ENCODE data around the gene NUDT4. TPM values are rescaled to one million over a fixed set of nuclear protein-coding genes. Genes with fewer than 3 reads are reported as not detected.
A peak's percentile ranks its signal among the peaks of the same experiment; 100 is the strongest.

NUDT4 gene
- total and polyA plus RNA-seq, 2 of the 13 experiments (the other 11 are each of a cell fraction or from before 2014, with no cell fraction given): 37.3 to 70.1 TPM

GRCh38 chr12:93441617-93442410 is 64.1 kb downstream of the NUDT4 start, which contains the start of gene UBE2N (continued):
- TF ChIP-seq ZNF547 (CRISPR knock-in tag; IDR thresholded peaks at IDR 0.05) (peak; percentile 40; the same call in 1 of the 2 replicates), SMAD9 (CRISPR knock-in tag; IDR thresholded peaks at IDR 0.05) (no peak), ZNF720 (CRISPR knock-in tag; IDR thresholded peaks at IDR 0.05) (no peak), SP140L (CRISPR knock-in tag; IDR thresholded peaks at IDR 0.05; ENCODE audit: borderline replicate concordance) (no peak), SNAPC5 (CRISPR knock-in tag; IDR thresholded peaks at IDR 0.05; ENCODE audit: borderline replicate concordance) (no peak), MXI1 (IDR thresholded peaks at IDR 0.05; ENCODE audit: borderline replicate concordance, low read depth, low read length) (peak; percentile 78), HDAC6 (IDR thresholded peaks at IDR 0.05; ENCODE audit: low read depth, low read length) (no peak), FOXO1 (CRISPR knock-in tag; IDR thresholded peaks at IDR 0.05) (peak; percentile 67), HCFC1 (IDR thresholded peaks at IDR 0.05; ENCODE audit: low read depth, low read length) (peak; percentile 88), DNMT3B (CRISPR knock-in tag; conservative IDR thresholded peaks at IDR 0.05) (no peak), NFKB2 (CRISPR knock-in tag; IDR thresholded peaks at IDR 0.05; ENCODE audit: borderline replicate concordance) (no peak), HES4 (CRISPR knock-in tag; IDR thresholded peaks at IDR 0.05; ENCODE audit: borderline replicate concordance) (no peak; the same call in 1 of the 2 replicates), ZNF550 (CRISPR knock-in tag; IDR thresholded peaks at IDR 0.05; ENCODE audit: borderline replicate concordance) (no peak), ZBTB2 (CRISPR knock-in tag; IDR thresholded peaks at IDR 0.05; ENCODE audit: low read depth) (peak; percentile 44; the same call in 1 of the 2 replicates), PHF20 (CRISPR knock-in tag; IDR thresholded peaks at IDR 0.05) (peak; percentile 63)
- TF ChIP-seq, protein P1, sequence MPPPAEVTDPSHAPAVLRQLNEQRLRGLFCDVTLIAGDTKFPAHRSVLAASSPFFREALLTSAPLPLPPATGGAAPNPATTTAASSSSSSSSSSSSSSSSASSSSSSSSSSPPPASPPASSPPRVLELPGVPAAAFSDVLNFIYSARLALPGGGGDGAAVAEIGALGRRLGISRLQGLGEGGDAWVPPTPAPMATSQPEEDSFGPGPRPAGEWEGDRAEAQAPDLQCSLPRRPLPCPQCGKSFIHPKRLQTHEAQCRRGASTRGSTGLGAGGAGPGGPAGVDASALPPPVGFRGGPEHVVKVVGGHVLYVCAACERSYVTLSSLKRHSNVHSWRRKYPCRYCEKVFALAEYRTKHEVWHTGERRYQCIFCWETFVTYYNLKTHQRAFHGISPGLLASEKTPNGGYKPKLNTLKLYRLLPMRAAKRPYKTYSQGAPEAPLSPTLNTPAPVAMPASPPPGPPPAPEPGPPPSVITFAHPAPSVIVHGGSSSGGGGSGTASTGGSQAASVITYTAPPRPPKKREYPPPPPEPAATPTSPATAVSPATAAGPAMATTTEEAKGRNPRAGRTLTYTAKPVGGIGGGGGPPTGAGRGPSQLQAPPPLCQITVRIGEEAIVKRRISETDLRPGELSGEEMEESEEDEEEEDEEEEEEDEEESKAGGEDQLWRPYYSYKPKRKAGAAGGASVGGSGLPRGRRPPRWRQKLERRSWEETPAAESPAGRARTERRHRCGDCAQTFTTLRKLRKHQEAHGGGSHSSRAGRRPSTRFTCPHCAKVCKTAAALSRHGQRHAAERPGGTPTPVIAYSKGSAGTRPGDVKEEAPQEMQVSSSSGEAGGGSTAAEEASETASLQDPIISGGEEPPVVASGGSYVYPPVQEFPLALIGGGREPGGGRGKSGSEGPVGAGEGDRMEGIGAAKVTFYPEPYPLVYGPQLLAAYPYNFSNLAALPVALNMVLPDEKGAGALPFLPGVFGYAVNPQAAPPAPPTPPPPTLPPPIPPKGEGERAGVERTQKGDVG (CRISPR knock-in tag; IDR thresholded peaks at IDR 0.05; ENCODE audit: borderline replicate concordance): no peak
- TF ChIP-seq, protein P2, sequence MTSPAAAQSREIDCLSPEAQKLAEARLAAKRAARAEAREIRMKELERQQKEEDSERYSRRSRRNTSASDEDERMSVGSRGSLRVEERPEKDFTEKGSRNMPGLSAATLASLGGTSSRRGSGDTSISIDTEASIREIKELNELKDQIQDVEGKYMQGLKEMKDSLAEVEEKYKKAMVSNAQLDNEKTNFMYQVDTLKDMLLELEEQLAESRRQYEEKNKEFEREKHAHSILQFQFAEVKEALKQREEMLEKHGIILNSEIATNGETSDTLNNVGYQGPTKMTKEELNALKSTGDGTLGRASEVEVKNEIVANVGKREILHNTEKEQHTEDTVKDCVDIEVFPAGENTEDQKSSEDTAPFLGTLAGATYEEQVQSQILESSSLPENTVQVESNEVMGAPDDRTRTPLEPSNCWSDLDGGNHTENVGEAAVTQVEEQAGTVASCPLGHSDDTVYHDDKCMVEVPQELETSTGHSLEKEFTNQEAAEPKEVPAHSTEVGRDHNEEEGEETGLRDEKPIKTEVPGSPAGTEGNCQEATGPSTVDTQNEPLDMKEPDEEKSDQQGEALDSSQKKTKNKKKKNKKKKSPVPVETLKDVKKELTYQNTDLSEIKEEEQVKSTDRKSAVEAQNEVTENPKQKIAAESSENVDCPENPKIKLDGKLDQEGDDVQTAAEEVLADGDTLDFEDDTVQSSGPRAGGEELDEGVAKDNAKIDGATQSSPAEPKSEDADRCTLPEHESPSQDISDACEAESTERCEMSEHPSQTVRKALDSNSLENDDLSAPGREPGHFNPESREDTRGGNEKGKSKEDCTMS (CRISPR knock-in tag; conservative IDR thresholded peaks at IDR 0.05): no peak
- TF ChIP-seq, protein P3, sequence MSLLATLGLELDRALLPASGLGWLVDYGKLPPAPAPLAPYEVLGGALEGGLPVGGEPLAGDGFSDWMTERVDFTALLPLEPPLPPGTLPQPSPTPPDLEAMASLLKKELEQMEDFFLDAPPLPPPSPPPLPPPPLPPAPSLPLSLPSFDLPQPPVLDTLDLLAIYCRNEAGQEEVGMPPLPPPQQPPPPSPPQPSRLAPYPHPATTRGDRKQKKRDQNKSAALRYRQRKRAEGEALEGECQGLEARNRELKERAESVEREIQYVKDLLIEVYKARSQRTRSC (CRISPR knock-in tag; IDR thresholded peaks at IDR 0.05; ENCODE audit: low read depth): no peak
- TF ChIP-seq, protein P4, sequence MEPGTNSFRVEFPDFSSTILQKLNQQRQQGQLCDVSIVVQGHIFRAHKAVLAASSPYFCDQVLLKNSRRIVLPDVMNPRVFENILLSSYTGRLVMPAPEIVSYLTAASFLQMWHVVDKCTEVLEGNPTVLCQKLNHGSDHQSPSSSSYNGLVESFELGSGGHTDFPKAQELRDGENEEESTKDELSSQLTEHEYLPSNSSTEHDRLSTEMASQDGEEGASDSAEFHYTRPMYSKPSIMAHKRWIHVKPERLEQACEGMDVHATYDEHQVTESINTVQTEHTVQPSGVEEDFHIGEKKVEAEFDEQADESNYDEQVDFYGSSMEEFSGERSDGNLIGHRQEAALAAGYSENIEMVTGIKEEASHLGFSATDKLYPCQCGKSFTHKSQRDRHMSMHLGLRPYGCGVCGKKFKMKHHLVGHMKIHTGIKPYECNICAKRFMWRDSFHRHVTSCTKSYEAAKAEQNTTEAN (CRISPR knock-in tag; conservative IDR thresholded peaks at IDR 0.05): no peak; the same call in 1 of the 2 replicates

All from HepG2 (cell line).